Gastrocnemius medialis (tissue), 4 donors: ENCODE data around the gene KRT83.

Experiments used
- POLR2A ChIP-seq, 2 donors: fragments of 450-650 bp; IDR thresholded peaks; one replicate each; pipeline ENCODE4 v1.6.1; 2017; ENCODE audit warnings: antibody characterized with exemption in 2 of 2, mild to moderate bottlenecking in 2 of 2, moderate library complexity in 2 of 2
- TF ChIP-seq, protein P1 (sequence below), 5 experiments: fragments of 450-650 bp in 3 of 5; fragments of 200-600 bp in 2 of 5; sonication (generic) in 2 of 5; IDR thresholded peaks in 4 of 5; conservative IDR thresholded peaks in 1 of 5; 1 replicate in 4 of 5; 2 replicates in 1 of 5; pipeline ENCODE4 v1.5.1; 2016 to 2019; ENCODE audit warnings: antibody characterized with exemption in 5 of 5, mild to moderate bottlenecking in 3 of 5, moderate library complexity in 3 of 5

DNA sequence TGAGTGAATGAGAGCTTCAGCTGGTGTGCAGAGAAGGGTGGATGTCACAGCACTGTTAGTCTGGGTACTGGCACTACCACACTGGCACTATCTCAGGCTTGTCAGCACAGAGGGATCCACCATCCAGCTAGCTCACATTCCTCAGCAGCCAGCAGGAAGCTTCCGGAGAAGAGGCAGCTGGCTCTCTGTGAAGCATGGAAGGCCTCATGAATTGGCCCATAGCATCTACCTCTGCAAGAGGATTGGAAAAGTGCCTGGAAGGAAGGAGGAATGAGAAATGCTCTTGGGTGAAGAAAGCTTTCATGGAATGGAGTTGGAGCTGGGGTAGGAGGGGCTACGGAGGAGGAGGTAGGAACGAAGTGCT, 9.9 kb downstream of the KRT83 start:
- TF ChIP-seq, protein P1, sequence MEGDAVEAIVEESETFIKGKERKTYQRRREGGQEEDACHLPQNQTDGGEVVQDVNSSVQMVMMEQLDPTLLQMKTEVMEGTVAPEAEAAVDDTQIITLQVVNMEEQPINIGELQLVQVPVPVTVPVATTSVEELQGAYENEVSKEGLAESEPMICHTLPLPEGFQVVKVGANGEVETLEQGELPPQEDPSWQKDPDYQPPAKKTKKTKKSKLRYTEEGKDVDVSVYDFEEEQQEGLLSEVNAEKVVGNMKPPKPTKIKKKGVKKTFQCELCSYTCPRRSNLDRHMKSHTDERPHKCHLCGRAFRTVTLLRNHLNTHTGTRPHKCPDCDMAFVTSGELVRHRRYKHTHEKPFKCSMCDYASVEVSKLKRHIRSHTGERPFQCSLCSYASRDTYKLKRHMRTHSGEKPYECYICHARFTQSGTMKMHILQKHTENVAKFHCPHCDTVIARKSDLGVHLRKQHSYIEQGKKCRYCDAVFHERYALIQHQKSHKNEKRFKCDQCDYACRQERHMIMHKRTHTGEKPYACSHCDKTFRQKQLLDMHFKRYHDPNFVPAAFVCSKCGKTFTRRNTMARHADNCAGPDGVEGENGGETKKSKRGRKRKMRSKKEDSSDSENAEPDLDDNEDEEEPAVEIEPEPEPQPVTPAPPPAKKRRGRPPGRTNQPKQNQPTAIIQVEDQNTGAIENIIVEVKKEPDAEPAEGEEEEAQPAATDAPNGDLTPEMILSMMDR (IDR thresholded peaks at IDR 0.05 in 4 of 5, conservative IDR thresholded peaks at IDR 0.05 in 1 of 5) = no peak
- TF ChIP-seq POLR2A (IDR thresholded peaks at IDR 0.05) = no peak
